PC-9 (cell line): ENCODE data around the gene ITIH3. TPM values are rescaled to one million over a fixed set of nuclear protein-coding genes. Genes with fewer than 3 reads are reported as not detected.

ENCODE experiments used
- BruUV-seq: library from RNA; stranded (reverse); fragments of 400-500 nt; replicated peaks from 2 replicates; lab custom pipeline; 2021; lab: Mats Ljungman, UMichigan
- CTCF ChIA-PET: fragments of 300-600 bp; sonication (Branson Sonifier 250); formaldehyde crosslinking; loops from one replicate; lab custom pipeline; 2022; ENCODE audit warnings: antibody characterized with exemption; lab: Charles Lee
- POLR2A ChIA-PET: fragments of 300-600 bp; sonication (Branson Sonifier 250); formaldehyde crosslinking; loops from one replicate; lab custom pipeline; 2022; ENCODE audit warnings: antibody characterized with exemption; ENCODE audit not compliant: unreplicated experiment; lab: Charles Lee
- DNase-seq, 2 experiments: peaks; one replicate each; pipeline versions ENCODE4 v3.0.0 to v3.0.0-alpha.2; 2015 to 2022; ENCODE audit warnings: mixed read lengths in 1 of 2
- H2AFZ ChIP-seq: fragments of 200-600 bp; sonication (generic); 2 replicates; pipeline ENCODE4 v1.8.1; 2017; ENCODE audit warnings: antibody characterized with exemption
- H3F3A ChIP-seq: fragments of 200-600 bp; sonication (generic); 2 replicates; pipeline ENCODE4 v1.8.1; 2017; ENCODE audit warnings: antibody characterized with exemption, mild to moderate bottlenecking, low read depth; ENCODE audit not compliant: insufficient read depth
- H3K27ac ChIP-seq: fragments of 200-600 bp; sonication (generic); 2 replicates; pipeline ENCODE4 v1.6.1; 2016; ENCODE audit warnings: mixed run types
- H3K27me3 ChIP-seq: fragments of 200-600 bp; sonication (generic); 2 replicates; pipeline ENCODE4 v1.6.1; 2016; ENCODE audit warnings: low read depth, mixed run types; ENCODE audit not compliant: insufficient read depth
- H3K36me3 ChIP-seq: fragments of 200-600 bp; sonication (generic); 2 replicates; pipeline ENCODE4 v1.6.1; 2016; ENCODE audit warnings: low read depth, mixed run types
- H3K4me1 ChIP-seq: fragments of 200-600 bp; sonication (generic); replicated peaks from 2 replicates; pipeline ENCODE4 v1.6.1; 2016; ENCODE audit warnings: mixed run types; ENCODE audit not compliant: insufficient read depth
- H3K4me2 ChIP-seq: fragments of 200-600 bp; sonication (generic); 2 replicates; pipeline ENCODE4 v1.6.1; 2017; ENCODE audit warnings: mixed run types
- H3K4me3 ChIP-seq: fragments of 200-600 bp; sonication (generic); 2 replicates; pipeline ENCODE4 v1.6.1; 2016; ENCODE audit warnings: mixed run types
- H3K79me2 ChIP-seq: fragments of 200-600 bp; sonication (generic); 2 replicates; pipeline ENCODE4 v1.6.1; 2017; ENCODE audit warnings: low read depth, mixed run types
- H3K9me2 ChIP-seq: fragments of 200-600 bp; sonication (generic); 2 replicates; pipeline ENCODE4 v1.8.1; 2017; ENCODE audit warnings: mild to moderate bottlenecking; ENCODE audit not compliant: insufficient read depth
- H3K9me3 ChIP-seq: fragments of 200-600 bp; sonication (generic); 2 replicates; pipeline ENCODE4 v1.8.1; 2016; ENCODE audit warnings: low read depth; ENCODE audit not compliant: insufficient read depth
- H4K20me1 ChIP-seq: fragments of 200-600 bp; sonication (generic); 2 replicates; pipeline ENCODE4 v1.8.1; 2017; ENCODE audit not compliant: insufficient read depth
- EZH2 ChIP-seq: fragments of 200-600 bp; sonication (generic); IDR thresholded peaks from 2 replicates; pipeline ENCODE4 v1.8.0; 2017; ENCODE audit warnings: antibody characterized with exemption, low read depth
- intact Hi-C: fragments of 100-400 bp; cut with micrococcal nuclease; formaldehyde crosslinking; loops from one replicate; pipeline ENCODE4 v1.10.0; 2022; ENCODE audit not compliant: unreplicated experiment
- total RNA-seq: library from RNA; stranded (reverse); gene quantifications from 2 replicates; pipeline ENCODE4 v1.2.3, GENCODE V29; 2021
- TF ChIP-seq, protein P1 (sequence below): fragments of 200-600 bp; sonication (generic); conservative IDR thresholded peaks from 2 replicates; pipeline ENCODE4 v1.6.1; 2017; ENCODE audit warnings: mixed run types, antibody characterized with exemption, mild to moderate bottlenecking, moderate library complexity

ITIH3 gene
- total RNA-seq, 1 experiment from 2014 or later, result not detected

DNA sequence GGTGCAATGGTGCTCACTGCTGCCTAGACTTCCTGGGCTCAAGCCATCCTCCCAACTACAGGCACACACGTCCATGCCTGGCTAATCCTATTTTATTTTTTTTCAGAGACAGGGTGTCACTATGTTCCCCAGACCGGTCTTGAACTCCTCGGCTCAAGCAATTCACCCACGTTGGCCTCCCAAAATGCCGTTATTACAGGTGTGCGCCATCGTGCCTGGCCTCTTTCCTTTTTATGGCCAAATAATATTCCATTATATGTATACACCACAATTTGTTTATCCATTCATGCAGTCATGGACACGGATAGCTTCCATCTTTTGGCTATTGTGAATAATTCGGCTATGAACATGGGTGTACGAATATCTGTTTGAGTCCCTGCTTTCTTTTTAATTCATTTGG is 22.9 kb upstream of the ITIH3 start:
- H3K4me3 ChIP-seq, result peak overlapping the region; percentile 94; the same call in 1 of the 2 replicates
- peak overlapping the region; percentile 97 for H2AFZ ChIP-seq
- H3K27me3 ChIP-seq, result no peaks in the 10 kb centered on the region
- H3K79me2 ChIP-seq, result peaks cover 20% of the 10 kb centered on the region
- H3F3A ChIP-seq, result no peaks in the 10 kb centered on the region
- no TSS peak for BruUV-seq
- H3K4me1 ChIP-seq, result peaks cover 9% of the 10 kb centered on the region; the same call in 1 of the 2 replicates
- TF ChIP-seq EZH2, result no peak
- TF ChIP-seq, protein P1, sequence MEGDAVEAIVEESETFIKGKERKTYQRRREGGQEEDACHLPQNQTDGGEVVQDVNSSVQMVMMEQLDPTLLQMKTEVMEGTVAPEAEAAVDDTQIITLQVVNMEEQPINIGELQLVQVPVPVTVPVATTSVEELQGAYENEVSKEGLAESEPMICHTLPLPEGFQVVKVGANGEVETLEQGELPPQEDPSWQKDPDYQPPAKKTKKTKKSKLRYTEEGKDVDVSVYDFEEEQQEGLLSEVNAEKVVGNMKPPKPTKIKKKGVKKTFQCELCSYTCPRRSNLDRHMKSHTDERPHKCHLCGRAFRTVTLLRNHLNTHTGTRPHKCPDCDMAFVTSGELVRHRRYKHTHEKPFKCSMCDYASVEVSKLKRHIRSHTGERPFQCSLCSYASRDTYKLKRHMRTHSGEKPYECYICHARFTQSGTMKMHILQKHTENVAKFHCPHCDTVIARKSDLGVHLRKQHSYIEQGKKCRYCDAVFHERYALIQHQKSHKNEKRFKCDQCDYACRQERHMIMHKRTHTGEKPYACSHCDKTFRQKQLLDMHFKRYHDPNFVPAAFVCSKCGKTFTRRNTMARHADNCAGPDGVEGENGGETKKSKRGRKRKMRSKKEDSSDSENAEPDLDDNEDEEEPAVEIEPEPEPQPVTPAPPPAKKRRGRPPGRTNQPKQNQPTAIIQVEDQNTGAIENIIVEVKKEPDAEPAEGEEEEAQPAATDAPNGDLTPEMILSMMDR, result no peak
- no peaks in the 10 kb centered on the region for H4K20me1 ChIP-seq
- H3K4me2 ChIP-seq, result peak overlapping the region; percentile 78
- no peaks in the 10 kb centered on the region for H3K9me3 ChIP-seq
- no peak for DNase-seq
- ChIA-PET CTCF (interaction anchor here (0.6 kb wide), 1 partner anchor 55 kb away, joined by 3 read pairs; no protein-coding TSS in a partner anchor), POLR2A (interaction anchor here (0.5 to 0.7 kb wide), 2 partner anchors 101 to 224 kb away, joined by 3 to 17 read pairs; no protein-coding TSS in a partner anchor)
- no peak overlapping the region for H3K27ac ChIP-seq
- H3K36me3 ChIP-seq, result peaks cover 5% of the 10 kb centered on the region; the same call in 1 of the 2 replicates
- intact Hi-C loops, result no loop called here
- H3K9me2 ChIP-seq, result no peaks in the 10 kb centered on the region

DNA sequence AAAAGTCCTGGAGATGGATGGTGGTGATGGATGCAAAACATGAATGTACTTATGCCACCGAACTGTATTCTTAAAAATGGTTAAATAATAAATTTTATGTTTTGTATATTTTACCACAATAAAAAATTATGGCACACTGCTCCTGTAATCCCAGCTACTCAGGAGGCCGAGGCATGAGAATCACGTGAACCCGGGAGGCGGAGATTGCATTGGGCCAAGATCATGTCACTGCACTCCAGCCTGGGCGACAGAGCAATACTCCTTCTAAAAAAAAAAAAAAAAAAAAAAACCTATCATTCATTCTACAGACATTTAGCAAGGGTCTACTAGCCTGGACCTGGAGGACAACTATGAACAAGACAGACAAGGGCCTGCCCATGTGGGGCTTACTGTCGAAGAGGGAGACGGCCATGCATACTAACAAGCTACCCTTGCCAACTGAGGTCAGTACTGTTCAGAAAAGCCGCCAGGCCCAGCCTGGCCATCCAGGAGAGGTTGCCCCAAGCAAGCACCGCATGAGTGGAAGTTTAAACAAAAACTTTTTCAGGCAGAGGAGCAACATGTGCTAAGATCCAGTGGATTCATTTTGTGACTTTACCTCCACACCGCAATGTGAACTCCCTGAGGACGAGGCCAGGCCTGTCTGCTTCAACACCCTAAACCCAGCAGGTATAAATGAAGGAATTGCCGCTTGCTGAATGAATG is 21.1 kb upstream of the ITIH3 start:
- Histone ChIP-seq H3K27ac (no peak overlapping the region), H3K4me1 (peaks cover 9% of the 10 kb centered on the region; the same call in 1 of the 2 replicates), H3K9me3 (no peaks in the 10 kb centered on the region), H3K36me3 (no peaks in the 10 kb centered on the region), H3F3A (no peaks in the 10 kb centered on the region), H3K27me3 (no peaks in the 10 kb centered on the region), H3K9me2 (no peaks in the 10 kb centered on the region), H2AFZ (no peak overlapping the region), H3K4me3 (no peak overlapping the region), H3K79me2 (peaks cover 16% of the 10 kb centered on the region), H4K20me1 (no peaks in the 10 kb centered on the region), H3K4me2 (no peak overlapping the region)
- intact Hi-C loops, result no loop called here
- BruUV-seq, result no TSS peak
- TF ChIP-seq, protein P1, result no peak
- no peak for TF ChIP-seq EZH2
- ChIA-PET CTCF (no interaction called here), POLR2A (interaction anchor here (0.6 kb wide), 1 partner anchor 8 kb away, joined by 5 read pairs; no protein-coding TSS in a partner anchor)
- DNase-seq, result no peak

GRCh38 chr3:52774066-52774713 is 20.4 kb upstream of the ITIH3 start:
- no peaks in the 10 kb centered on the region for H3K36me3 ChIP-seq
- no peaks in the 10 kb centered on the region for H3F3A ChIP-seq
- no peak overlapping the region for H3K4me3 ChIP-seq
- no peak for DNase-seq
- POLR2A ChIA-PET, result no interaction called here
- peaks cover 9% of the 10 kb centered on the region; the same call in 1 of the 2 replicates for H3K4me1 ChIP-seq
- intact Hi-C loops, result no loop called here
- no TSS peak for BruUV-seq
- H3K79me2 ChIP-seq, result peaks cover 9% of the 10 kb centered on the region
- H2AFZ ChIP-seq, result no peak overlapping the region
- no peaks in the 10 kb centered on the region for H3K9me3 ChIP-seq
- H3K27me3 ChIP-seq, result no peaks in the 10 kb centered on the region
- H3K27ac ChIP-seq, result no peak overlapping the region
- CTCF ChIA-PET, result no interaction called here
- H4K20me1 ChIP-seq, result no peaks in the 10 kb centered on the region
- H3K4me2 ChIP-seq, result no peak overlapping the region
- no peak for TF ChIP-seq EZH2
- TF ChIP-seq, protein P1, result no peak
- H3K9me2 ChIP-seq, result no peaks in the 10 kb centered on the region
